Kidney (tissue), 14 donors: ENCODE data around the gene CACNB3. TPM values are rescaled to one million over a fixed set of nuclear protein-coding genes. Genes with fewer than 3 reads are reported as not detected.

ENCODE experiments used
- DNase-seq, 5 donors: peaks; one replicate each; pipeline ENCODE4 v3.0.0-alpha.2; 2013 to 2020
- FAIRE-seq: peaks from 2 replicates; lab custom pipeline; 2012; peaks lifted over from hg19 to GRCh38; lab: Jason Lieb, UNC
- H3K27ac ChIP-seq, 2 donors: one replicate each; pipeline ENCODE4 v1.7.0; 2013; ENCODE audit warnings: low read depth in 2 of 2, low read length in 2 of 2, inconsistent platforms in 1 of 2
- H3K27me3 ChIP-seq: one replicate; pipeline ENCODE4 v1.7.1; 2013; ENCODE audit warnings: low read length, inconsistent platforms; ENCODE audit not compliant: control insufficient read depth, insufficient read depth
- H3K36me3 ChIP-seq, 3 donors: one replicate each; pipeline versions ENCODE4 v1.7.0 to v1.7.1; 2013; ENCODE audit warnings: low read length in 3 of 3, control low read depth in 1 of 3, inconsistent platforms in 1 of 3; ENCODE audit not compliant: insufficient read depth in 3 of 3, control insufficient read depth in 2 of 3
- H3K4me1 ChIP-seq, 3 donors: one replicate each; pipeline versions ENCODE4 v1.7.0 to v1.7.1; 2013; ENCODE audit warnings: low read length in 3 of 3, inconsistent platforms in 1 of 3, low read depth in 1 of 3; ENCODE audit not compliant: control insufficient read depth in 2 of 3, insufficient read depth in 2 of 3
- H3K4me3 ChIP-seq, 3 donors: one replicate each; pipeline versions ENCODE4 v1.7.0 to v1.8.1; 2013; ENCODE audit warnings: low read length in 3 of 3, control low read depth in 1 of 3, inconsistent platforms in 1 of 3
- H3K9ac ChIP-seq, 3 donors: one replicate each; pipeline versions ENCODE4 v1.7.0 to v1.7.1; 2013; ENCODE audit warnings: low read length in 3 of 3, control low read depth in 1 of 3, inconsistent platforms in 1 of 3
- H3K9me3 ChIP-seq, 3 donors: one replicate each; pipeline versions ENCODE4 v1.7.0 to v1.7.1; 2013; ENCODE audit warnings: low read length in 3 of 3, control low read depth in 1 of 3, inconsistent platforms in 1 of 3; ENCODE audit not compliant: control insufficient read depth in 2 of 3, insufficient read depth in 1 of 3
- intact Hi-C: fragments of 100-400 bp; cut with DNase I; formaldehyde crosslinking; loops from one replicate; pipeline ENCODE4 v1.11.1; 2022
- polyA plus RNA-seq: library from polyadenylated mRNA; stranded (reverse); fragments of 350-450 nt; fragmentation: Illumina TruSeq; extraction: RNeasy Lipid Tissue Mini Kit (QIAGEN cat#74804); gene quantifications from one replicate; pipeline ENCODE4 v1.2.3, GENCODE V29; 2014; ENCODE audit warnings: low read depth, low replicate concordance; ENCODE audit not compliant: insufficient read depth
- total RNA-seq: library from RNA; stranded (reverse); fragmentation: NEBNext Ultra II Directional; extraction: Animal tissue kit (Norgen Biotek cat#: 25700); gene quantifications from one replicate; pipeline ENCODE4 v1.2.1, GENCODE V29; 2021
- TF ChIP-seq, protein P1 (sequence below): IDR thresholded peaks from 3 replicates; pipeline ENCODE4 v1.5.1; 2012; ENCODE audit warnings: mild to moderate bottlenecking, moderate library complexity, borderline replicate concordance; ENCODE audit not compliant: insufficient read depth; ENCODE audit errors: extremely low read depth
- donor health status: control.
- donor health status: control.
- donor health status: control.
- donor health status: control.
- donor health status: control.
- donor health status: DM: yes; HTN: yes; CAD: no.
- donor health status: Normal renal cell carcinoma (clear cell type).

Gene CACNB3
- total and polyA plus RNA-seq, 2 donors from 2014 or later: 17.9 to 19.6 TPM

DNA sequence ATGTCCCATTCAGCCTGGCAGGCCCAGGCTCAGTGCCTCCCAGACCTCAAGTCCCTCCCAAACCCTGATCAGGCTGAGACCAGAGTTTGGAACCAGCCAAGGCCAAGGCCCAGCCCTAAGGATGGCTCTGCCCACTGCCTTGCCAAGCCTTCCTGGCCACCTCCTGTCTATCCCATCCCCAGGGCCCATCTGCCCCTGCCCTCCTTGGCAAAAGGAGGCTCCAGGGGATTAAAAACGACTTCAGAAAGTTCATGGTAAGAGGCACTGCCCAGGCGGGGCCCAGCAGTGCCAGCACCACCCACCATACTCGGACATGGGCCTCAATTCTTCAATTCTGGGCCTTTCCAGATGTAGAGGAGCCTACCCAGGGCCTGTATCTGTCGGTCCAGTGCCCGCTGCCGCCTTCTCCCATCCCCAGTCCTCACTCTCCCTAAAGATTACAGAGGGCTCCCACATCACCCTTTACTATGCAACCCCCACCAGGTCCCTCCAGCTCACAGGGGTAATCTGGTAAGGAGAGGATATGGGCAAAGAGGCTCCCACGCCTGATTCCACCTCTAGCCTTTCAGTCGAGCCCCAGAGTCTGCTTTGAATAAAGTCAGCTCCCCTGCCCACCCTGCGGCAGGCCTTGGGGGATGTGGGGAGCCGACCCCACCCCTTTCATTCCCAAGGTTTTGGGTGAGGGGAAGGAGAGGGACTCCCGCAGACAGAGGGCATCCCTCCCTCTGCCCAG lies 30.3 kb upstream of the CACNB3 start:
- Histone ChIP-seq H3K27ac (peak overlapping the region; percentile 74 to 84), H3K4me1 (peaks cover 3 to 20% (median 16%) of the 10 kb centered on the region in 3 donors), H3K27me3 (no peaks in the 10 kb centered on the region), H3K9me3 (no peaks in the 10 kb centered on the region), H3K4me3 (peak overlapping the region; percentile 65 to 79 (median 76)), H3K9ac (peak overlapping the region; percentile 33 to 68 (median 49)), H3K36me3 (no peaks in the 10 kb centered on the region)
- FAIRE-seq (no peak), DNase-seq (no peak)
- intact Hi-C loops: no loop called here
- TF ChIP-seq, protein P1, sequence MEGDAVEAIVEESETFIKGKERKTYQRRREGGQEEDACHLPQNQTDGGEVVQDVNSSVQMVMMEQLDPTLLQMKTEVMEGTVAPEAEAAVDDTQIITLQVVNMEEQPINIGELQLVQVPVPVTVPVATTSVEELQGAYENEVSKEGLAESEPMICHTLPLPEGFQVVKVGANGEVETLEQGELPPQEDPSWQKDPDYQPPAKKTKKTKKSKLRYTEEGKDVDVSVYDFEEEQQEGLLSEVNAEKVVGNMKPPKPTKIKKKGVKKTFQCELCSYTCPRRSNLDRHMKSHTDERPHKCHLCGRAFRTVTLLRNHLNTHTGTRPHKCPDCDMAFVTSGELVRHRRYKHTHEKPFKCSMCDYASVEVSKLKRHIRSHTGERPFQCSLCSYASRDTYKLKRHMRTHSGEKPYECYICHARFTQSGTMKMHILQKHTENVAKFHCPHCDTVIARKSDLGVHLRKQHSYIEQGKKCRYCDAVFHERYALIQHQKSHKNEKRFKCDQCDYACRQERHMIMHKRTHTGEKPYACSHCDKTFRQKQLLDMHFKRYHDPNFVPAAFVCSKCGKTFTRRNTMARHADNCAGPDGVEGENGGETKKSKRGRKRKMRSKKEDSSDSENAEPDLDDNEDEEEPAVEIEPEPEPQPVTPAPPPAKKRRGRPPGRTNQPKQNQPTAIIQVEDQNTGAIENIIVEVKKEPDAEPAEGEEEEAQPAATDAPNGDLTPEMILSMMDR: no peak

GRCh38 chr12:48788524-48788853 lies 29.8 kb upstream of the CACNB3 start:
- DNase-seq (peak in 2 of 5 donors; percentile 26 to 78), FAIRE-seq (no peak)
- Histone ChIP-seq H3K9me3 (no peaks in the 10 kb centered on the region), H3K9ac (peak overlapping the region; percentile 33 to 68 (median 49)), H3K36me3 (no peaks in the 10 kb centered on the region), H3K27ac (peak overlapping the region; percentile 74 to 84), H3K4me1 (peaks cover 3 to 20% (median 16%) of the 10 kb centered on the region in 3 donors), H3K27me3 (no peaks in the 10 kb centered on the region), H3K4me3 (peak overlapping the region; percentile 65 to 79 (median 76))
- intact Hi-C loops: no loop called here
- TF ChIP-seq, protein P1: no peak

- Histone ChIP-seq H3K4me3 (peak within 1 kb of the TSS; percentile 65 to 79 (median 79)), H3K36me3 (no peaks in the 10 kb centered on the region), H3K9me3 (no peaks in the 10 kb centered on the region), H3K27ac (peak within 1 kb of the TSS; percentile 90 to 93), H3K9ac (peak within 1 kb of the TSS; percentile 33 to 77 (median 49)), H3K27me3 (no peaks in the 10 kb centered on the region), H3K4me1 (peaks cover 3 to 20% (median 16%) of the 10 kb centered on the region in 3 donors)
- DNase-seq (peak; percentile 91 to 96 (median 94)), FAIRE-seq (no peak)
- TF ChIP-seq, protein P1: no peak
- intact Hi-C loops: no loop called here
Measured at GRCh38 chr12:48788854-48789775, 29.2 kb upstream of the CACNB3 start, which contains the start of gene ADCY6. Gene ADCY6, minus strand, starts transcription at chr12:48789089. Its CDS starts 5,655 bp downstream, at chr12:48783434.
